ENCODE measurements around the gene EBF4. TPM values are rescaled to one million over a fixed set of nuclear protein-coding genes. Genes with fewer than 3 reads are reported as not detected.
A peak's percentile ranks its signal among the peaks of the same experiment; 100 is the strongest.

Gene EBF4
- total RNA-seq, 1 donor from 2014 or later = 17.9 TPM

DNA sequence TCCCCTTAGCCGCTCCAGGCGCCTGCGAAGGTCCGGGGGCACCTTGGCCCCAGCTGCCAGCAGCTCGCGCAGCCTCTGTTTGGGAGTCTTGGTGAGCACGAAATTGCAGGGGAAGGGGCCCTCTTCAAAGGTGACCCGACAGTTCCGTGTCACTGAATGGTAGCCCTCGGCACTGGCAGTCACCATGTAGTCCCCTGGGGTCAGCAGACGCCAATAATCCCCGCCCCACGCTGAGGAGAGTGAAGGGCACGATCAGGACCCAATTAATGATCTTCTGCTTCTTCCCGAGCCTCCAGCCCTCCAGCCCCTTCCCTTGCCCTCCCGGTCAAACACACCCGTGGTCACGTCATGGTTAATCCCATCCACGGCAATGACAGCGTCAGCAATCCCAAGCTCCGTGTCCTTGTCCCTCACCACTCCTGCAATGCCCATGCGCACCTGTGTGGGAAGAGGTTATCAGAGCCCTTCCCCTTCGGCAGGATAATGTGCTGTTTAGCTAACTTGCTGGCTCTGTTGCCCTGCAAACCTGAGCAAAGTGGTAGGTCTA lies 101.7 kb downstream of the EBF4 start:
- Mint-ChIP-seq H3K27ac (no peak overlapping the region), H3K9me3 (no peaks in the 10 kb centered on the region), H3K4me3 (no peak overlapping the region), H3K4me1 (ENCODE audit: unreplicated experiment) (peaks cover 6% of the 10 kb centered on the region), H3K36me3 (peaks cover 5% of the 10 kb centered on the region), H3K27me3 (peaks cover 36% of the 10 kb centered on the region)
- no peak for DNase-seq (ENCODE audit: extremely low spot score, unreplicated experiment)
- TF ChIP-seq, protein P1, sequence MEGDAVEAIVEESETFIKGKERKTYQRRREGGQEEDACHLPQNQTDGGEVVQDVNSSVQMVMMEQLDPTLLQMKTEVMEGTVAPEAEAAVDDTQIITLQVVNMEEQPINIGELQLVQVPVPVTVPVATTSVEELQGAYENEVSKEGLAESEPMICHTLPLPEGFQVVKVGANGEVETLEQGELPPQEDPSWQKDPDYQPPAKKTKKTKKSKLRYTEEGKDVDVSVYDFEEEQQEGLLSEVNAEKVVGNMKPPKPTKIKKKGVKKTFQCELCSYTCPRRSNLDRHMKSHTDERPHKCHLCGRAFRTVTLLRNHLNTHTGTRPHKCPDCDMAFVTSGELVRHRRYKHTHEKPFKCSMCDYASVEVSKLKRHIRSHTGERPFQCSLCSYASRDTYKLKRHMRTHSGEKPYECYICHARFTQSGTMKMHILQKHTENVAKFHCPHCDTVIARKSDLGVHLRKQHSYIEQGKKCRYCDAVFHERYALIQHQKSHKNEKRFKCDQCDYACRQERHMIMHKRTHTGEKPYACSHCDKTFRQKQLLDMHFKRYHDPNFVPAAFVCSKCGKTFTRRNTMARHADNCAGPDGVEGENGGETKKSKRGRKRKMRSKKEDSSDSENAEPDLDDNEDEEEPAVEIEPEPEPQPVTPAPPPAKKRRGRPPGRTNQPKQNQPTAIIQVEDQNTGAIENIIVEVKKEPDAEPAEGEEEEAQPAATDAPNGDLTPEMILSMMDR (conservative IDR thresholded peaks at IDR 0.05) = no peak

DNA sequence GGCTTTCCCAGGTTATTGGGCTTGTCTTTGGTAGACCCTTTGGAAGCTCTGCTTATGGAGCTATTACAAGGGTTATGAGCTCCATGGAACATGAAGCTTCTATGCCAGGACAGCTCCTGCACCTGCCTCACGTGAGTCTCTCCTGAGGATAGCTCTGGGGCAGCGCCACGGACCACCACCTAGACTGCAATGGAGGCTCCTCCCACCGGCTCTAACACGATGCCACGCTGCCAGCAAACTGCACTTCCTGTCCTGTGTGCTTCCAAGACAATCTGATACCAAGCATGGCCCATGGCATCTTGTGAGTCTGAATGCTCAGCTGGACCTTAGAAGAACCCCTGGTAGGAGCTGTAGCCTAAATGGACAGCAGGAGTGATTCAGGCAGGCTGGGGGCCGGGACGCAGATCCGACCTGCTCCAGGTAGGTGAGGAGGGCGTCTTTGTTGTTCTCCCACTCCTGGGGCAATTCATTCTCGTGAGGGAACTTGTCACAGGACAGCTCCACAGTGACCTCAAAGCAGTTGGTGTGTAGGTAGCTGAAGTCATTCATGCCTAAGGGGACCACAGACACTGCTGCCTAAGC lies 102.4 kb downstream of the EBF4 start:
- H3K4me3 Mint-ChIP-seq = no peak overlapping the region
- DNase-seq (ENCODE audit: extremely low spot score, unreplicated experiment) = no peak
- H3K36me3 Mint-ChIP-seq = peaks cover 5% of the 10 kb centered on the region
- H3K9me3 Mint-ChIP-seq = no peaks in the 10 kb centered on the region
- peaks cover 39% of the 10 kb centered on the region for H3K27me3 Mint-ChIP-seq
- peaks cover 13% of the 10 kb centered on the region for H3K4me1 Mint-ChIP-seq (ENCODE audit: unreplicated experiment)
- TF ChIP-seq, protein P1 (conservative IDR thresholded peaks at IDR 0.05) = no peak
- no peak overlapping the region for H3K27ac Mint-ChIP-seq

DNA sequence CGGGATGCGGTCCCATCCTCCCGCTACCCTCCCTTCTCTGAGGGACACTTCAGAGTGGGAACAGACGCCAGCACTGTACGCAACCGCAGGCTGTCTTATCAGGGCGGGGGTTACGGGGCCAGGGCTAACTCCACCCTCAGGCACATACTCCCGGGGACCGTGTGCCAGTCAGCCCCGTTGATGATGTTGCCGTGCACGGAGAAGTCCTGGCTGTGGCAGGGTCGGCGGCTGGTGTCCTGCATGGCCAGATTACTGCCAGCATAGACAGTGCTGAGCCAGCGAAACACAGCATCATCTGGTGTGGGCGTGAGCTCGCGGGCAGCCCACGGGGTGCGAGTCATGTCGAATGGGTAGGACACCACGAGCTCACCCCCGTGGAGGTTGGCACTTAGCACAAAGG lies 102.9 kb downstream of the EBF4 start:
- no peak overlapping the region for H3K4me3 Mint-ChIP-seq
- H3K9me3 Mint-ChIP-seq = no peaks in the 10 kb centered on the region
- peaks cover 38% of the 10 kb centered on the region for H3K27me3 Mint-ChIP-seq
- TF ChIP-seq, protein P1 (conservative IDR thresholded peaks at IDR 0.05) = no peak
- H3K4me1 Mint-ChIP-seq (ENCODE audit: unreplicated experiment) = peaks cover 15% of the 10 kb centered on the region
- DNase-seq (ENCODE audit: extremely low spot score, unreplicated experiment) = no peak
- no peak overlapping the region for H3K27ac Mint-ChIP-seq
- peaks cover 5% of the 10 kb centered on the region for H3K36me3 Mint-ChIP-seq

DNA sequence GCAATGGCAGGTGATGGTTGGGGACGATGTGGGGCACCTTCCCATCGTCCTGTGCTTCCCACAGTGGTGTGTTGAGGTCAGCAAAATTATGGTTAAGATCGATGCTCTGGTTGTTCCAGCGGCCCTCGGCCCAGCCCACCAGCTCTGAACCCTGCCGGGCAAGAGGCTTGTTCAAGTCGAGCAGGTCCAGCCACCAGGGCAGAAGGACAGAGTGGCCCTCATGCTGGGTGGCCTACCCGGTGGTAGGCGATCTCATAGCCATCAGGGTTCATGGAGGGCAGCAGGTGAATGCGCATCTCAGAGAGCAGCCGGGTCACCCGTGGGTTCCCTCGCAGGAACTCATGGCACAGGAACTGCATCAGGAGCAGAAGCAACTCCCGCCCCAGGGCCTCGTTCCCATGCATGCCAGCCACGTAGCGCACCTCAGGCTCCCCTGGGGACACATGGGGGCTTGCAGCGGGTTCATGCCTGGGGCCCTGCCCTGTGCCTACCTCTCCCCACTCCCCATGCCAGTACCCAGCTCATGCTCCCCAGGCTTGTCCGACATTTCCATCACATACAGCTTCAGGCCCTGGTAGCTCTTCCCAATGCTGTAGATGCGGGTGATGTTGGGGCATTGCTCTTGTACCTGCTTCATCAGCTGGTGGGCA lies 103.6 kb downstream of the EBF4 start:
- peaks cover 43% of the 10 kb centered on the region for H3K27me3 Mint-ChIP-seq
- no peak overlapping the region for H3K27ac Mint-ChIP-seq
- H3K9me3 Mint-ChIP-seq = no peaks in the 10 kb centered on the region
- H3K4me3 Mint-ChIP-seq = no peak overlapping the region
- peaks cover 5% of the 10 kb centered on the region for H3K36me3 Mint-ChIP-seq
- peaks cover 21% of the 10 kb centered on the region for H3K4me1 Mint-ChIP-seq (ENCODE audit: unreplicated experiment)
- no peak for DNase-seq (ENCODE audit: extremely low spot score, unreplicated experiment)
- TF ChIP-seq, protein P1 (conservative IDR thresholded peaks at IDR 0.05) = no peak

DNA sequence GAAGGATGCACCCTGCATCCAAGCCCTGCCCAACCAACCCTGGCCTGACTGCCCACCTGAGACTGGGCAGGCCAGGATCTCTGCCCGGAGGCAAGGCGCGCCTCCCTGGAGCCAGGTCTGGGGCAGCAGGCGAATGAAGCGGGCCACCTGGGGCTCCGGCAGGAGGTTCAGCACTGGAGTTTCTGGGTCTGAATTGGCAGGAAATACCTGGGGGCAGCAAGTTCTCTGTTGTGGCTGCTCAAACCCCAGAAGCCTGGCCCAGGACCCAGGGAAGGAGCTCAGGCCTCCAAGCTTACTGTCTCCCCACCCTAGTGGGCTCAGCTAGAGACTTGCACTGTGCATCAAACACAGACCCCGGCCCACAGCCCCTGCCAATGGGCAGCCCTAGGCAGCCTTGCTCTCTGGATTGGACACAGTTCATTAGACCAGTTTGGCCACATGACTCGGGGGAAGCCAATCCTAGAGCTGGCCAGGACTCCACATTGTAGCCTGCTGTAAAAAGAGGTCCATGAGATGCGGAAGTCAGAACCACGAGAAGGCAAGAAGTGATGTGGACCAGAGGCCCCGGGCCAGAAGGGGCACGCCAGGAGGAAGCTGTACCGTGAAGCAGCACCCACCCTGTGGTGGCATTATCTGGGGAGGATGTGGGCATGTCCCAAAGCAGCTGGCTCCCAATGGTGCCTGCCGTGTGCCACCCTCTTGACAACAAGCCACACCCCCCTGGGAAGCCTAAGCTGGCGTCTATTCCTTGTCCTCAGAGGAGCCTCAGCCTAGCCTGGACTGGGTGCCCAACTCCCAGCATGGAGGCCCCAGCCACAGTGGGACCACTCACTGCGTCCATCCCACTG lies 104.8 kb downstream of the EBF4 start:
- H3K4me3 Mint-ChIP-seq = peak overlapping the region; percentile 28
- TF ChIP-seq, protein P1 (conservative IDR thresholded peaks at IDR 0.05) = no peak
- peaks cover 26% of the 10 kb centered on the region for H3K4me1 Mint-ChIP-seq (ENCODE audit: unreplicated experiment)
- peaks cover under 1% of the 10 kb centered on the region for H3K9me3 Mint-ChIP-seq
- no peak for DNase-seq (ENCODE audit: extremely low spot score, unreplicated experiment)
- peaks cover 42% of the 10 kb centered on the region for H3K27me3 Mint-ChIP-seq
- peaks cover 5% of the 10 kb centered on the region for H3K36me3 Mint-ChIP-seq
- H3K27ac Mint-ChIP-seq = no peak overlapping the region
